IMR-90 (cell line): ENCODE results near the gene DENND10. TPM values are rescaled to one million over a fixed set of nuclear protein-coding genes. Genes with fewer than 3 reads are reported as not detected.
A peak's percentile ranks its signal among the peaks of the same experiment; 100 is the strongest.
"Not testable (repeated sequence)": the region's sequence is repeated elsewhere in the genome, so short reads cannot be mapped to it uniquely, and the experiment has no call there.

Source experiments
- ATAC-seq: fragments of 200-7000 bp; cut with Tn5 transposase; 2 replicates; pipeline ENCODE4 v1.9.1; 2020; ENCODE audit warnings: low read depth, mild to moderate bottlenecking, moderate library complexity
- BruUV-seq: library from RNA; stranded (reverse); fragments of 400-500 nt; replicated peaks from 2 replicates; lab custom pipeline; 2021; lab: Mats Ljungman, UMichigan
- CTCF ChIA-PET: fragments of 300-600 bp; formaldehyde crosslinking; extraction: SDS; loops from one replicate; lab custom pipeline; 2021; ENCODE audit warnings: antibody characterized with exemption; lab: Yijun Ruan, JAX
- POLR2A ChIA-PET: fragments of 300-600 bp; sonication (Branson Sonifier 250); formaldehyde crosslinking; loops from one replicate; lab custom pipeline; 2022; ENCODE audit warnings: antibody characterized with exemption; ENCODE audit not compliant: unreplicated experiment; lab: Charles Lee
- DNase-seq: peaks from one replicate; pipeline ENCODE4 v3.0.0; 2013
- H2AFZ ChIP-seq: replicated peaks from 2 replicates; pipeline ENCODE3; 2013; ENCODE audit warnings: low read length, mild to moderate bottlenecking; ENCODE audit not compliant: poor library complexity
- H2AK5ac ChIP-seq: 2 replicates; pipeline ENCODE4 v1.6.1; 2013; ENCODE audit warnings: low read depth, low read length, inconsistent platforms
- H2AK9ac ChIP-seq: replicated peaks from 2 replicates; pipeline ENCODE3; 2013; ENCODE audit warnings: mild to moderate bottlenecking, low read depth, low read length, moderate library complexity; ENCODE audit not compliant: poor library complexity
- H2BK120ac ChIP-seq: 2 replicates; pipeline ENCODE4 v1.6.1; 2013; ENCODE audit warnings: low read depth, low read length, inconsistent platforms
- H2BK15ac ChIP-seq: 3 replicates; pipeline ENCODE4 v1.6.1; 2013; ENCODE audit warnings: low read depth, low read length, inconsistent platforms
- H2BK20ac ChIP-seq: 2 replicates; pipeline ENCODE4 v1.6.1; 2013; ENCODE audit warnings: low read depth, mild to moderate bottlenecking, inconsistent platforms, low read length, moderate library complexity
- H2BK5ac ChIP-seq: 2 replicates; pipeline ENCODE4 v1.6.1; 2013; ENCODE audit warnings: mild to moderate bottlenecking, low read depth, low read length, inconsistent platforms; ENCODE audit not compliant: poor library complexity, severe bottlenecking
- H3K14ac ChIP-seq: replicated peaks from 2 replicates; pipeline ENCODE4 v1.6.1; 2013; ENCODE audit warnings: low read depth, low read length, inconsistent platforms
- H3K18ac ChIP-seq: 2 replicates; pipeline ENCODE4 v1.6.1; 2013; ENCODE audit warnings: low read depth, low read length, control low read depth
- H3K23ac ChIP-seq: 2 replicates; pipeline ENCODE4 v1.6.1; 2013; ENCODE audit warnings: low read depth, low read length, inconsistent platforms
- H3K27ac ChIP-seq: 2 replicates; pipeline ENCODE4 v1.5.1; 2013; ENCODE audit warnings: mild to moderate bottlenecking, control low read depth, low read length; ENCODE audit not compliant: insufficient read depth
- H3K27me3 ChIP-seq: 2 replicates; pipeline ENCODE4 v1.6.1; 2013; ENCODE audit warnings: low read length; ENCODE audit not compliant: control insufficient read depth, insufficient read depth
- H3K36me3 ChIP-seq: 2 replicates; pipeline ENCODE4 v1.6.1; 2013; ENCODE audit warnings: low read length, mixed read lengths; ENCODE audit not compliant: control insufficient read depth, insufficient read depth
- H3K4ac ChIP-seq: 2 replicates; pipeline ENCODE4 v1.6.1; 2013; ENCODE audit warnings: low read depth, low read length, inconsistent platforms
- H3K4me1 ChIP-seq: 2 replicates; pipeline ENCODE4 v1.6.1; 2013; ENCODE audit warnings: low read length, mixed read lengths; ENCODE audit not compliant: control insufficient read depth, insufficient read depth
- H3K4me2 ChIP-seq: 2 replicates; pipeline ENCODE4 v1.6.1; 2013; ENCODE audit warnings: low read depth, mild to moderate bottlenecking, control low read depth, low read length, moderate library complexity
- H3K4me3 ChIP-seq: 2 replicates; pipeline ENCODE4 v1.5.1; 2013; ENCODE audit warnings: low read depth, mild to moderate bottlenecking, control low read depth, low read length, moderate library complexity; ENCODE audit not compliant: insufficient read depth
- H3K56ac ChIP-seq: 2 replicates; pipeline ENCODE4 v1.6.1; 2013; ENCODE audit warnings: low read length, inconsistent platforms; ENCODE audit not compliant: insufficient read depth; ENCODE audit errors: extremely low read depth
- H3K79me1 ChIP-seq, 2 experiments: 2 replicates each; pipeline ENCODE4 v1.6.1; 2013; ENCODE audit warnings: low read length in 2 of 2, inconsistent platforms in 1 of 2, low read depth in 1 of 2
- H3K9ac ChIP-seq: 2 replicates; pipeline ENCODE4 v1.6.1; 2013; ENCODE audit warnings: low read depth, low read length, control low read depth
- H3K9me1 ChIP-seq: 2 replicates; pipeline ENCODE4 v1.6.1; 2013; ENCODE audit warnings: low read length, inconsistent platforms; ENCODE audit not compliant: insufficient read depth
- H3K9me3 ChIP-seq: 2 replicates; pipeline ENCODE4 v1.6.1; 2013; ENCODE audit warnings: low read length; ENCODE audit not compliant: control insufficient read depth, insufficient read depth
- H4K20me1 ChIP-seq: 2 replicates; pipeline ENCODE4 v1.6.1; 2013; ENCODE audit warnings: low read length, inconsistent platforms; ENCODE audit not compliant: insufficient read depth
- H4K5ac ChIP-seq: 2 replicates; pipeline ENCODE4 v1.6.1; 2013; ENCODE audit warnings: mild to moderate bottlenecking, low read depth, low read length, control low read depth
- H4K8ac ChIP-seq, 2 experiments: 2 replicates each; pipeline ENCODE4 v1.6.1; 2013; ENCODE audit warnings: low read depth in 2 of 2, low read length in 2 of 2, control low read depth in 1 of 2, inconsistent platforms in 1 of 2
- H4K91ac ChIP-seq: 2 replicates; pipeline ENCODE4 v1.6.1; 2013; ENCODE audit warnings: low read depth, low read length, inconsistent platforms; ENCODE audit not compliant: insufficient read depth
- CEBPB ChIP-seq: IDR thresholded peaks from 2 replicates; pipeline ENCODE4 v1.6.1; 2012; ENCODE audit warnings: low read depth, low read length, improper control_type of control experiment
- WGBS, 2 experiments: methylation state at CpG; one replicate each; pipeline versions ENCODE4 v1.1.5 to v1.1.7; 2013; ENCODE audit warnings: missing lambda C conversion rate in 2 of 2; ENCODE audit not compliant: insufficient read length in 1 of 2; ENCODE audit errors: extremely low coverage in 2 of 2; 5-methylcytosine and 5-hydroxymethylcytosine counted together
- dilution Hi-C: fragments of 300-500 bp; cut with HindIII; formaldehyde crosslinking; loops from one replicate; pipeline ENCODE4 v1.14.3; 2018; ENCODE audit warnings: low sequenced_read_pairs; ENCODE audit not compliant: unreplicated experiment
- in situ Hi-C: fragments of 300-500 bp; cut with MboI; formaldehyde crosslinking; loops from 3 replicates; pipeline ENCODE4 v1.14.3; 2019; ENCODE audit warnings: low sequenced_read_pairs, inconsistent platforms, mixed read lengths
- intact Hi-C: fragments of 100-400 bp; cut with micrococcal nuclease; formaldehyde crosslinking; loops from 2 replicates; pipeline ENCODE4 v1.10.0; 2022
- polyA plus RNA-seq, 3 experiments: library from polyadenylated mRNA; depleted of rRNA; stranded (reverse); fragments of >200 nt; gene quantifications; 2 replicates each; pipeline ENCODE4 v1.2.3, GENCODE V29; 2012; ENCODE audit warnings: low replicate concordance in 1 of 3
- total RNA-seq: library from RNA; depleted of rRNA; stranded (reverse); fragments of >200 nt; gene quantifications from 2 replicates; pipeline ENCODE4 v1.2.3, GENCODE V29; 2012

DENND10 gene
- total and polyA plus RNA-seq, 2 of the 4 experiments (the other 2 are of a cell fraction): 50.9 to 81.4 TPM

DNA sequence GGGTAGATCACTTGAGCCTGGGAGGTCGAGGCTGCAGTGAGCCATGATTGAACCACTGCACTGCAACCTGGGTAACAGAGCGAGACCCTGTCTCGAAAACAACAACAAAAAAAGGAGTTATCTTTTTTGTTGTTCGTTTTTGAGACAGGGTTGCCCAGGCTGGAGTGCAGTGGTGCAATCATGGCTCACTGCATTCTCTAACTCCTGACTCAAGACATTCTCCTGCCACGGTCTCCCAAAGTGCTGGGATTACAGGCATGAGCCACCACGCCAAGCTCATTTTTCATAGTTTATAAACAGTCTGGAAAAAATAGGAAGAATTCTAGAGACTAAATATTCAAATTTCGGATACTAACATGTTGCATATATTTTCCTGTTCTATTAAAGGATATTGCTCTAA is 32.2 kb downstream of the DENND10 start (continued):
- TF ChIP-seq CEBPB: peak; percentile 92

DNA sequence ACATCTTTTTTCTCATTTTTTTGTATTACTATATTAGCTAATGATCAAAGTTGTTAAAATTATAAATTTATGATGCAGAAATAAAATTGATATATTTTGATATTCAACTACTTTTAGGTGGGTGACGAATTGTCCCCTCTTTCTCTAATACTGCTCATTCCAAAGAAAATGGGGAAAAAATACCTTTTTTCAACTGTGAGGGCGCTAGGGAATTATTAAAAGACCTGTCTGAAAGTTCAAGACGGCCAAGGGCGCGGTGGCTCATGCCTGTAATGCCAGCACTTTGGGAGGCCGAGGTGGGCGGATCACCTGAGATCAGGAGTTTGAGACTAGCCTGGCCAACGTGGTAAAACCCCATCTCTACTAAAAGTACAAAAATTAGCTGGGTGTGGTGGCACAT is 34.0 kb downstream of the DENND10 start:
- in situ Hi-C loops, BruUV-seq, H3K23ac ChIP-seq, H3K56ac ChIP-seq, H2BK15ac ChIP-seq, H4K8ac ChIP-seq, H2AFZ ChIP-seq, H2AK9ac ChIP-seq, H2AK5ac ChIP-seq, H2BK5ac ChIP-seq, H4K5ac ChIP-seq, H4K91ac ChIP-seq, H3K9me3 ChIP-seq, H3K27ac ChIP-seq, H3K4me3 ChIP-seq, H2BK120ac ChIP-seq, dilution Hi-C loops, H3K9ac ChIP-seq, ATAC-seq, H4K20me1 ChIP-seq, H3K4me2 ChIP-seq, H3K27me3 ChIP-seq, H3K18ac ChIP-seq, H3K4me1 ChIP-seq, H3K4ac ChIP-seq, H2BK20ac ChIP-seq, H3K14ac ChIP-seq, POLR2A ChIA-PET, DNase-seq: not testable (repeated sequence)
- intact Hi-C loops: loop anchor here (5.0 kb wide), 1 partner anchor 309 kb away; no protein-coding TSS in a partner anchor
- H3K36me3 ChIP-seq: peaks cover 17% of the 10 kb centered on the region; the same call in 1 of the 2 replicates
- peaks cover 11% of the 10 kb centered on the region for H3K9me1 ChIP-seq
- CTCF ChIA-PET: interaction anchor here (0.5 to 0.6 kb wide), 3 partner anchors 53 to 167 kb away, joined by 3 to 4 read pairs (median 3); no protein-coding TSS in a partner anchor
- 0% methylated on average over 1 of the region's 8 CpGs; no CpG with 5 or more reads in 1 of the 2 experiments for WGBS, 2 experiments
- H3K79me1 ChIP-seq: peaks cover 8 to 22% of the 10 kb centered on the region in 2 experiments; a peak in 3 of 4 replicates
